GM21786 (cell line): ENCODE results near the gene CREB3L4.
"Not testable (repeated sequence)": the region's sequence is repeated elsewhere in the genome, so short reads cannot be mapped to it uniquely, and the experiment has no call there.

Experiments
- ATAC-seq: cut with Tn5 transposase; IDR thresholded peaks from one replicate; pipeline ENCODE4 v1.9.1; 2021; ENCODE audit not compliant: unreplicated experiment

CREB3L4 gene

GRCh38 chr1:153984123-153984894 lies 16.6 kb downstream of the CREB3L4 start:
- no peak for ATAC-seq

GRCh38 chr1:153985341-153985912 lies 17.7 kb downstream of the CREB3L4 start:
- no peak for ATAC-seq

GRCh38 chr1:153985941-153986761 lies 18.4 kb downstream of the CREB3L4 start, which contains the start of gene RAB13:
Gene RAB13 (minus strand): TSS chr1:153986339. CDS start chr1:153986236, 103 bp downstream.
- no peak for ATAC-seq

DNA sequence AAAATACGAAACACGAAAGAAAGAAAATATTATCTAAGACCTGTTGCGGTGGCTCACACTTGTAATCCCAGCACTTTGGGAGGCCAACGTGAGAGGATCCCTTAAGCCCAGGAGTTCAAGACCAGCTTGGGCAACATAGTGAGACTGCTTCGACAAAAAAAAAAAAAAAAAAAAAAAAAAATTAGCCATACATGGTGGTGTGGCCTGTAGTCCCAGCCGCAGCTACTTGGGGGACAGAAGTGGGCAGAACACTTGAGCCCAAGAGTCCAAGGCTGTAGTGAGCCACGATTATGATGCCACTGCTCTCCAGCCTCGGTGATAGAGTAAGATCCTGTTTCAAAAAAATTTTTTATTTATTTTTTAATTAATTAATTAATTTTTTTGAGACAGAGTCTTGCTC lies 19.9 kb downstream of the CREB3L4 start:
- ATAC-seq: no peak

GRCh38 chr1:153990468-153991150 lies 22.9 kb downstream of the CREB3L4 start, which contains the start of gene RPS27:
Gene RPS27 (plus strand): TSS chr1:153990762. CDS start chr1:153990797, 35 bp downstream.
- peak; percentile 87 for ATAC-seq

GRCh38 chr1:153991151-153991630 lies 23.5 kb downstream of the CREB3L4 start:
- ATAC-seq: no peak

DNA sequence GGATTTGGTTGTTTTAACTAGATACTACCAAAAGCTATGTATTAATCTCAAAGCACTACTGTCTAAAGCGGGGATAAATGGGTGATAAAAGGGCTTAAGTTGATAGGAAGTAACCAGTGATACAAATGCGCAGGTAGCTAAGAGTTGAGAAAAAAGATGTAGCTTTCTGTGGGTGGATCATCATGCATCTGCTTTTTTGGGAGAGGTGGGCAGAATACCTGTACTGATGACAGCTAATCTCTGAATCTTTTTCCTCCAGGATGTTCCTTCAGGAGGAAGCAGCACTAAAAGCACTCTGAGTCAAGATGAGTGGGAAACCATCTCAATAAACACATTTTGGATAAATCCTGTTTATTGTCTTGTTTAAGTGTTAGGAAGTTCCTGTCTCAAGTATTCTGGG lies 24.1 kb downstream of the CREB3L4 start:
- no peak for ATAC-seq

DNA sequence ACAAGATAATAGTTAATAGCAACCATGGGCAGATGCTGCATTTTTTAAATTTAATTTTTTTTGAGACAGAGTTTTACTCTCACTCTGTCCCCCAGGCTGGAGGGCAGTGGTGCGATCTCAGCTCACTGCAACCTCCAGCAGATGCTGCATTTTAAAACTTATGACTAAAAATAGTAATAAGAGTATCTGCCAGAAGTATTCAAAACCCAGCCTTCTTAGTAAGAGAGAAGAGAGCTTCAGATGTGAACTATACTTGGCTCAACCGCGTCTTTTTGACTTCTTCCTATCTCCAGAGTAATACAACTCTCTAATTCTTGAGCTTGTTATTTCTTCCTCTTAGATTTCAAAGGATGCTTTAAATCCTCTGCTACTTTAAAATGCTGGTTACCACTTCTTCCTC lies 27.5 kb downstream of the CREB3L4 start:
- no peak for ATAC-seq

DNA sequence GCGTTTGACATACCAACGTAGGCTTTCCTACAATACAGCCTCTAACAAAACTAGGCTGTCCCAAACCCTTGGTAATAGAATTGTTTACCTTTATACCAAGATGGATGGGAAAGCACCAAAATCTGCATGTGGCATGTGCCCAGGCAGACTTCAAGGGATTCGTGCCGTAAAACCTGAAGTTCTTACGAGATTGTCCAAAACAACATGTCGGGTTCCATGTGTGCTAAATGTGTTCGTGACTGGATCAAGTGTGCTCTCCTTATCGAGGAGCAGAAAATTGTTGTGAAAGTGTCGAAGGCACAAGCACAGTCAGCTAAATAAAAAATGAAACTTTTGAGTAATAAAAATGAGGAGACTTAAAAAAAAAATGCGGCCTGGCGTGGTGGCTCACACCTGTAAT lies 27.9 kb downstream of the CREB3L4 start:
- no peak for ATAC-seq

GRCh38 chr1:153996882-153997281 lies 29.2 kb downstream of the CREB3L4 start:
- not testable (repeated sequence) for ATAC-seq

DNA sequence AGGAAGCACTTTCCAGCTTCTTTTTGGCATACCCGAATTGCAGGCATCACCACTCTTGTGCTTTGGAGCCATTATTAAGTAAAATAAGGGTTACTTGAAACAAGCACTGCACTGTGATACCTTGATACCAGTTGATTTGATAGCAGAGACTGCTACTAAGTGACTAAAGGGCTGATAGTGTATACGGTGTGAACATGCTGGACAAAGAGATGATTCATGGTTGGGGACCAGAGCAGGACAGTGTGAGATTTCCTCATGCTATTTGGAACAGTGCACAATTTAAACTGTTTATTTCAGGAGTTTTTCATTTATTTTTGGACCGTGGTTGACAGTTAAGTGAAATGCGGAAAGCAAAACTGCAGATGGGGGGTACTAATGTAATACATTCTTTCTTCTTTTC lies 32.7 kb downstream of the CREB3L4 start:
- no peak for ATAC-seq

DNA sequence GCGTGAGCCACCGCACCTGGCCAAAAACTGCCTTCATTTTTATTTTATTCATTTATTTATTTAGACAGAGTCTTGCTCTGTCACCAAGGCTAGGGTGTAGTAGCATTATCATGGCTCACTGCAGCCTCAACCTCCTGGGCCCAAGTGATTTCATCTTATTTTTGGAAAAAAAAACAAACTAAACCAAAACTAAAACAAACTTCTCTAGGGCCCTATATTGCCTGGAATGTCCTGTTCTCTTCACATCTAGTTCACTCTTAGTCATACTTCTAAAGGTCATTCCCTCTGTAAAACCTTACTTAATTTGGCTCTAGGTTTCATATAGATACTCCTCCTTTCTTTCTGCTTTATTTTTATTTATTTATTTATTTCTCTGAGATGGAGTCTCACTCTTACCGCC lies 38.4 kb downstream of the CREB3L4 start:
- ATAC-seq: no peak

DNA sequence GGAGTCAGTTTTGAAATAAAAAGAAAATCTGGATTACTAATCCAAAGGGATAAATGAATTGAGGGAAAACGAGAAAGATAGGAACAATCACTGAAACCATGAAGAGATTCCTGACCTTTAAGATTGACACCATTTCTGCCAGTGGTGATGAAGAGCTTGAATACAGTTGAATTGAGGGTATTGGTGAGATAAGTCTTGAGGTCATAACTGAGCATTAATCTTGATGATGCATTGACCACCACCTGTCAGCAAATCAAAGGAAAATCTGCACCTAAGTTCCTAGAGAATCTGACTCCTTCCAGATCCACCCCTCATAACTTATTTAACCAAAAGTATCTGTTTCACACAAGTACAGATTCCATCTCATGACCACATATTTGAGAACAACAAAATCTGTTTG lies 44.4 kb downstream of the CREB3L4 start:
- ATAC-seq: no peak

GRCh38 chr1:154012543-154012942 lies 44.8 kb downstream of the CREB3L4 start:
- not testable (repeated sequence) for ATAC-seq

GRCh38 chr1:154014154-154014907 lies 46.6 kb downstream of the CREB3L4 start:
- ATAC-seq: no peak

DNA sequence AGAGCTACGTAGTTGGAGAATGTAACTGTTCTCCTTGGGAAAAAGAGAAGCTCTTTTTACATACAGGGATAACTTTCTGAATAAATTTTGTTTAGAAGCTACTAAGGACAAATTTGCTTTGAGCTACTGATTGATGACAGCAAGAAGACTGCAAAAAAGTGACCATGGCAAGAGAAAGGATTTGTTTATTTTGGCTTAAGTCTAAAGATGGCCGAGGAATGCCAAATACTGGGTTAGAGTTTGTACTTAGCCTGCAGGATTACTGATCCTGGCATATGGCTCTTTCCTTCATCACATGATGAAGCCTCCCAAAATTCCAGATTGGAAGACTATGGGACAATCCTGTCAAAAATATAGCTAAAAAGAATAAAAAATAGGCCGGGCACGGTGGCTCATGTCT lies 51.6 kb downstream of the CREB3L4 start:
- no peak for ATAC-seq

GRCh38 chr1:154019940-154020339 lies 52.2 kb downstream of the CREB3L4 start:
- no peak for ATAC-seq
